Measurements from ENCODE around the gene TMX4. TPM values are rescaled to one million over a fixed set of nuclear protein-coding genes. Genes with fewer than 3 reads are reported as not detected.

The TMX4 gene
- total RNA-seq, 1 donor from 2014 or later = 18.8 TPM

Other genes starting within 250 kb of the TMX4 start
- gene HAO1, start 79.3 kb downstream of the TMX4 start, total RNA-seq = not detected in 2 replicates
- gene PLCB1, start 112.5 kb upstream of the TMX4 start, total RNA-seq = 2.7 and 5.1 TPM in 2 replicates